Activated T-helper 1 cell treated with Interleukin-2 at 50 U/mL for 16 hours (primary cell): ENCODE results near the gene CHID1.

Source experiments
- DNase-seq: peaks from one replicate; pipeline ENCODE4 v3.0.0-alpha.2; 2020; ENCODE audit warnings: low read depth

CHID1 gene

DNA sequence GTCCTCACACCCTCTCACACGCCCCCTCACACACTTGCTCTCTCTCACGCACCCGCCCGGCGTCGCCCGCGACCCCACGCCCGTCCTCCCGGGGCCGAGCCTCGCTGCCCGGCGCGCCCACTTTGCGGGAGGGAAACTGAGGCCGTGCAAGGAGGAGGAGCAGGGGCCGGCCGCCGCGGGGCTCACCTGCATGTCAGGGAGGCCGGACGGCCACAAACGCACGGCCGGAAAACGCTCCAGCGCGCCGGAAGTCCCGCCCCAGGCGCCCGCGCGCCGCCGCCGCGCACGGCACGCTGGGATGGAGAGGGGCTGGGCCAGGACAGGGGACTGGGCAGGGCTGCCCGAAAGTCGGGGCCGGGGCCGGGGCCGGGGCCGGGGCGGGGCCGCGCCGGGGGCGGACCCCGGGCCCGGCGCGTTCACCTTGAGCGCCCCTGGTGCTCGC, at the start of gene CHID1:
CHID1 (minus strand) TSS at position 222 of the 442 bp plus-strand sequence. CDS start 5,994 bp downstream, outside the sequence.
- peak; percentile 79 for DNase-seq

DNA sequence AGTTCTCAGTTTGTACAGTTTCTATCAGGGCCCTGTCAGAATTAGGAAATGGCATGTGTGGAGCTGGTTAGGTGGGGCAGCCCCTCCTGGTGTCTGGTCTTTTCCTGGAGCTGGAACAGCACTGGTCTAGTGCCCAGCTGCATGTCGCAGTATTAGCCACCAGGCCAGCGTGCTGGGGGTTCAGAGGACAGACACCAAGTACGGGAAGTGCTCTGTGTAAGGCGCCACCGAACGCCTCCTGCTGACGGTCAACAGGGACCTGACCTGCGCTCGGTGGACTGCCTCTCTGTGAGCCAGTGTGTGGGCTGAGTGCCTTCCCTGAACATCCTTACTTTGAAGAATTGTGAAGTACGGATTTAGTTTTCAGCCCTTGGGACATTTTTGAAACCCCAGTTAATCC, 49.0 kb upstream of the CHID1 start:
- DNase-seq = no peak

- no peak for DNase-seq
Measured at GRCh38 chr11:959027-959426, 48.4 kb upstream of the CHID1 start.

DNA sequence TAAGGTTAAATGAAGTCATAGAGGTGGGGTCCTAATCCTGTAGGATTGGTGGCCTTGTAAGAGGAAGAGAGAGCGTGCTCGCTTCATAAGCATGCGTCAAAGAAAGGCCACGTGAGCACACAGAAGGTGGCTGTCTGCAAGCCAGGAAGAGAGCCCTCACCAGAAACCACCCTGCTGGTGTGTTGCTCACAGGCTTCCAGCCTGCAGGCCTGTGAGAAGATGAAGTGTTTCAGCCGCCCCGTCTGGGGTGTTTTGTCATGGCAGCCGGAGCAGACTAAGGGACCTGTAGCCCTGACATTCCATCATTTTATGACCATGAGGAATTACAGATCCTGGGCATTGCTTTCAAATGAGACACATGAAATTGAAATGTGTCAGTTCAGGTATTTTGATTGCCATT, 47.5 kb upstream of the CHID1 start:
- no peak for DNase-seq

DNA sequence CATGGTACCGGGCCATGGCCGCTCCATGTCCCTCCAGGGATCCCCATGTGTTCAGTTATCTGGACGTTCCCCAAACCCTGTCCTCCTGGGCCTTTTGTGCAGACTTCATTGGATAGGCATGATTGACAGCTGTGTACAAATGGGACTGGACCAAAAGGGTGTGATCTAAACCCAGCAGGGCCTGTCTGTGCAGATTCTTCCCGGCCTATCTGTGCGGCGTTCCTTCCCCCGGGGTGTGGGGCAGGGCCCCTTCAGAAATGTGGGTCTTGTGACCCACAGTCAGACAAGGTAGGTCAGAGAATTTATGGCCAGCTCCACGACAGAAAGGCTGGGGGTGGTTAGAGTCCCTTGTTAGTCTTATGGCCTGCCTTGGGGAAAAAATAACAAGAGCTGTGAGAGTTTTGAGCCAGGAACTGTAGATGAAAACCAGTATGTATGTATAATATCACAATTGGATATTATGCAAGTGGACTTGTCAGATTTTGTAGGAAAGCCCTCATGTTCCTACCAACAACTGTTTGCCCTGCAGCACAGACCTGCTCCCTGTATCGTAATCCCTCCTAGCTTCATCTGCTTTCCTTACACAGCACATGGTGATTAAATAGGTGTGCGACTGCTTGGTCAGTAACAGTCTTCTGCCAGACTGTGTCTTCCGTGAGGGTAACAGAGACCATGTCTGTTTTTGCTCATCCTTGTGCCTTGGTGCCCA, 46.8 kb upstream of the CHID1 start:
- no peak for DNase-seq

- no peak for DNase-seq
Measured at GRCh38 chr11:955154-956063, 44.8 kb upstream of the CHID1 start.

GRCh38 chr11:954392-955153, 44.0 kb upstream of the CHID1 start:
- DNase-seq = no peak

DNA sequence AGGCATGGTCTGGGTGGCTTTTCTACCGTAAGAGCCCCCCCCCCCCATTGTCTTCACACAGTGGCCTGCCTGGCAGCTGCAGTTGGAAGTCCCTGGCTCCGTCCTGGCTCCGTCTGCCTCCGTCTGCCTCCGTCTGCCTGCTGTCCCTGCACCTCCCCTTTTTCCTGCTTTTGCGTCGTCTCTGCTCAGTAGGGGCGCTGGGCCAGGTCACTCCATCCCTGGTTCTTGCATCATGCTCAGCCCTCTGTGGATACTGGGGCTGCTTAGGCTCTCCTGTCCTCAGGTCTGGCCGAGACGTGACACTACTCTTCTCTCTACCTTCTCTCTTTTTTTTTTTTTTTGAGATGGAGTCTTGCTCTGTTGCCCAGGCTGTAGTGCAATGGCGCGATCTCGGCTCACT, 42.9 kb upstream of the CHID1 start:
- no peak for DNase-seq

- no peak for DNase-seq
Measured at GRCh38 chr11:952406-953385, 42.1 kb upstream of the CHID1 start.

- DNase-seq = no peak
Measured at GRCh38 chr11:951507-951906, 40.9 kb upstream of the CHID1 start.

DNA sequence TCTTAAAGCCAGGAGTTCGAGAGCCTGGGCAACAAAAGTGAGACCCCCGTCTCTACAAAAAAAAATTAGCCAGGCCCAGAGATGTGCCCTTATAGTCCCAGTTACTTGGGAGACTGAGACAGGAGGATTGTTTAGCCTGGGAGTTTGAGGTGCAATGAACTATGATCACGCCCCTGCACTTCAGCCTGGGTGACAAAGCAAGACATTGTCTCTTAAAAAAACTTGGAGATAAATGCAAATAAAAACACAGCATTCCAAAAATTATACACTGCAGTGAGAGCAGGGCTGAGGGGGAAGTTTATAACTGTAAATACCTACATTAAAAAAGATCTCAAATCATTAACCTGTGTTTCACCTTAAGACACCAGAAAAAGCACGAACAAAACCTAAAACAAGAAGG, 37.1 kb upstream of the CHID1 start:
- no peak for DNase-seq

GRCh38 chr11:945986-946385, 35.4 kb upstream of the CHID1 start:
- no peak for DNase-seq

DNA sequence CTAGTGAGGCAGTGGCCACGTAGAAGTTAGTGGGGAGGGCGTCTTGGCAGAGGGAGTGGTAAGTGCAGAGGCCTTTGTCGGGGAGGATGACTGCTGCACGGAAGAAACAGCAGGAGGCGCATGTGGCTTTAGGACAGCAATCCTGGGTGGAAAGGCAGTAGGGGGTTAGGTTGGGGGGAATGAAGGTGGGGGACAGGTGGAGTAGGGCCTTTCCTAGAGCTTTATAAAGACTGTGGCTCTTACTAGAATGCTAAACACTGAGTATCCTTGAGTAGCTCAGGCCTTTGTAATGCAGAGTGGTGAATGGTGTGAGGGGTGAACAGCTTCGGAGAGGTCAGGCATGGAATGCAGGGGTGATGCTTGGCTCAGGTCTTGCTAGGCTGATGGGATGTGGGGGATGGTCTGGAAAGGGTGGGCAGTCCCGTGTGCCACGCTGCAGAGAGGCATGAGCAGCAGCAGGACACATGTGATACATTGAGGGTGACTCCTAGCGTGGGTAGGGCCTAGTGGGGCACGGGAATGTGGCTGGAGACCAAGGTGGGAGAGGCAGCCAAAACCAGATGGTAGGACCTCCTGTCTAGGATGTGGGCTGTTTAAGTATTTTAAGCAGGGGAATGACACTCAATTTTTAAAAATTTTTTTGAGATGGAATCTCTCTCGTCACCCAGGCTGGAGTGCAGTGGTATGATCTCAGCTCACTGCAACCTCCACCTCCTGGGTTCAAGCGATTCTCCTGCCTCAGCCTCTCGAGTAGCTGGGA, 34.3 kb upstream of the CHID1 start:
- DNase-seq = no peak

GRCh38 chr11:942823-943222, 32.2 kb upstream of the CHID1 start:
- DNase-seq = no peak

DNA sequence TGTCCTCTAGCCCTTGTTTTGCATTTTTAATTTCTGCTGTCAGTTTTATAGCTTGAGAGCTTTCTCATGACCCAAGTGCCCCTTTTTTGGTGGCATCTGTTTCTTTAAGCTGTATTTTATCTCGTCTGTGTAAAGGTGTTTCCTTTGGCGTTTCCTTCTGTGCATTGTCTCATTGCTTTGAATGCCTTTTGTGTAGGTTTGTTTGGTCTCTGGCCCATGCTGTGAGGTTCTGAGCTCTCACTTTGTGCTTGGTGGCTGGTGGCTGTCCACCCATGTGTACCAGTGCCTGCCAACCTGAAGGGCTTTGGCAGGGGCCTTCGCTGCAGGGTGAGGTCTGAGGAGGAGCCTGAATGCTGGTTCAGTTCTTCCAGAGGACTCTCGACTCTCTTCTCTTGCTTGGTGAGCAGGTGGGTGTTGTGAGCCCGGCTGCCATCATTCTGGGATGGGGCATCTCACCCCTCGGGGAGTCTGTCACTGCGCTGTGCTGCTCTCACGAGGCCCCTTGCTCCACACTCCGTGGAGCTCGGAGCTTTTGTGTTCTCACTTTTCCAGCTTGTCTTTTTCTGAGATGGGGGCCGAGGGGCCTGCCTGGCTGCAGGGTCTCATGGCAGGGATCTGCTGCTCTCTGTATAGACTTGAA, 30.0 kb upstream of the CHID1 start:
- DNase-seq = no peak

- no peak for DNase-seq
Measured at GRCh38 chr11:937841-938261, 27.2 kb upstream of the CHID1 start.

DNA sequence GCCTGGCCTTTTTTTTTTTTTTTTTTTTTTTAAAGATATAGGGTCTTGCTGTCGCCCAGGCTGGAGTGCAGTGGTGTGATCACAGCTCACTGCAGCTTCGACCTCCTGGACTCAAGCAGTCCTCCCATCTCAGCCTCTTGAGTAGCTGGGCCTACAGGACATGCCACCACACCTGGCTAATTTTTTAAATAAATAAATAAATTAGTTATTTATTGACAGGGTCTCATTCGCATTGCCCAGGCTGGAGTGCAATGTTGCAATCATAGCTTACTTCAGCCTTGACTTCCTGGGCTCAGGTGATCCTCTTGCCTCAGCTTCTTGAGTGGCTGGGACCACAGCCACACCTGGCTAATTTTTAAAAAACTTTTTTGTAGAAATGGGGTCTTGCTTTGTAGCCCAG, 25.6 kb upstream of the CHID1 start:
- DNase-seq = no peak

DNA sequence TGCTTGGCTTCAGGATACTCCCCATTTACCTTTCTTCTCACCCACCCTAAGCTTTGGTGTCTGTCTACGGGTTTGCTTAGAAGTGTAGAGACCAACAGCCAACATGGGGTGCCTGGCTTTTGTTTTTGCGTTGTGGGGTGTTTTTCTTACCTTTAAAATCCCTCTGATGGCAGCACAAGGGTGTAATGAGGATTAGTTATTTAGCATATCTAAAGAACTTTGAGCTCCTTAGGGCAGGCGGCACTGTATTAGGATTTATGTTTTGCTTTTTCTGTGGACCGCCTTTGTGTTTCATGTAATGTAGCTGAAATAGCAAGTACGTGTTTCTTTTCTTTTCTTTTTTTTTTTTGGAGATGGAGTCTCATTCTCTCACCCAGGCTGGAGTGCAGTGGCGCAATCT, 23.9 kb upstream of the CHID1 start:
- no peak for DNase-seq

GRCh38 chr11:933936-934335, 23.3 kb upstream of the CHID1 start:
- DNase-seq = no peak
